GM18873 (cell line): ENCODE results near the gene HECTD1.
"Not testable (repeated sequence)": the region's sequence is repeated elsewhere in the genome, so short reads cannot be mapped to it uniquely, and the experiment has no call there.

Source experiments
- ATAC-seq: cut with Tn5 transposase; IDR thresholded peaks from one replicate; pipeline ENCODE4 v1.9.1; 2021; ENCODE audit warnings: mild to moderate bottlenecking, moderate library complexity, moderate number of reproducible peaks; ENCODE audit not compliant: unreplicated experiment, low FRiP score

The HECTD1 gene

GRCh38 chr14:31207755-31208545 lies at the start of gene HECTD1:
TSS of gene HECTD1 (minus strand) at chr14:31207793. CDS start at chr14:31205936, 1,857 bp downstream.
- peak; percentile 62 for ATAC-seq

GRCh38 chr14:31257244-31257553 lies 49.6 kb upstream of the HECTD1 start:
- ATAC-seq, result no peak

GRCh38 chr14:31256534-31257243 lies 49.1 kb upstream of the HECTD1 start:
- ATAC-seq, result no peak

- not testable (repeated sequence) for ATAC-seq
These were observed 48.3 kb upstream of the HECTD1 start for GRCh38 chr14:31255918-31256317.

GRCh38 chr14:31255286-31255685 lies 47.7 kb upstream of the HECTD1 start:
- no peak for ATAC-seq

GRCh38 chr14:31253746-31254471 lies 46.3 kb upstream of the HECTD1 start:
- ATAC-seq, result no peak

- ATAC-seq, result no peak
These were observed 45.3 kb upstream of the HECTD1 start for GRCh38 chr14:31252865-31253264.

GRCh38 chr14:31251028-31251958 lies 43.7 kb upstream of the HECTD1 start:
- no peak for ATAC-seq

- no peak for ATAC-seq
These were observed 37.0 kb upstream of the HECTD1 start for GRCh38 chr14:31244626-31245025.

- ATAC-seq, result no peak
These were observed 36.3 kb upstream of the HECTD1 start for GRCh38 chr14:31243860-31244259.

- ATAC-seq, result not testable (repeated sequence)
These were observed 34.8 kb upstream of the HECTD1 start for GRCh38 chr14:31242161-31242940.

GRCh38 chr14:31241450-31242114 lies 34.0 kb upstream of the HECTD1 start:
- no peak for ATAC-seq

GRCh38 chr14:31239741-31240140 lies 32.1 kb upstream of the HECTD1 start:
- no peak for ATAC-seq

GRCh38 chr14:31235462-31235861 lies 27.9 kb upstream of the HECTD1 start:
- ATAC-seq, result no peak

GRCh38 chr14:31232081-31232480 lies 24.5 kb upstream of the HECTD1 start:
- ATAC-seq, result no peak

- not testable (repeated sequence) for ATAC-seq
These were observed 23.7 kb upstream of the HECTD1 start for GRCh38 chr14:31231272-31231671.

- no peak for ATAC-seq
These were observed 23.0 kb upstream of the HECTD1 start for GRCh38 chr14:31230573-31230958.

- ATAC-seq, result no peak
These were observed 22.3 kb upstream of the HECTD1 start for GRCh38 chr14:31229638-31230572.
